NCI-H2081 (cell line): ENCODE data around the gene ME2.
"Not testable (repeated sequence)": the region's sequence is repeated elsewhere in the genome, so short reads cannot be mapped to it uniquely, and the experiment has no call there.

Source experiments
- DNase-seq, 2 experiments: peaks; one replicate each; lab custom pipeline; 2025; lab: John Stamatoyannopoulos, UW

ME2 gene

GRCh38 chr18:50861617-50862016, 17.3 kb upstream of the ME2 start:
- DNase-seq, result no peak

GRCh38 chr18:50862401-50862800, 16.5 kb upstream of the ME2 start:
- DNase-seq, result no peak

GRCh38 chr18:50863840-50864375, 15.0 kb upstream of the ME2 start:
- no peak for DNase-seq

- no peak for DNase-seq
These were observed 12.2 kb upstream of the ME2 start for GRCh38 chr18:50866765-50867164.

- peak in 1 of 2 experiments; percentile 2 for DNase-seq
These were observed 9.8 kb upstream of the ME2 start for GRCh38 chr18:50869150-50869549.

GRCh38 chr18:50870138-50870845, 8.6 kb upstream of the ME2 start:
- no peak for DNase-seq

GRCh38 chr18:50871846-50872245, 7.1 kb upstream of the ME2 start:
- no peak for DNase-seq

- no peak for DNase-seq
These were observed 2.9 kb upstream of the ME2 start for GRCh38 chr18:50875966-50876536.

- no peak for DNase-seq
These were observed 1.2 kb upstream of the ME2 start for GRCh38 chr18:50877545-50878265.

- DNase-seq, result peak in 1 of 2 experiments; percentile 42
These were observed 592 bp downstream of the ME2 start for GRCh38 chr18:50879302-50880118.

- DNase-seq, result no peak
These were observed 1.2 kb downstream of the ME2 start for GRCh38 chr18:50880119-50880465.

GRCh38 chr18:50880944-50881343, 2.0 kb downstream of the ME2 start:
- not testable (repeated sequence) for DNase-seq

- no peak for DNase-seq
These were observed 8.0 kb downstream of the ME2 start for GRCh38 chr18:50886929-50887328.

GRCh38 chr18:50895350-50896045, 16.6 kb downstream of the ME2 start:
- no peak for DNase-seq

- no peak for DNase-seq
These were observed 17.2 kb downstream of the ME2 start for GRCh38 chr18:50896093-50896492.

- no peak for DNase-seq
These were observed 20.0 kb downstream of the ME2 start for GRCh38 chr18:50898919-50899318.

- peak in 1 of 2 experiments; percentile 0 for DNase-seq
These were observed 23.9 kb downstream of the ME2 start for GRCh38 chr18:50902797-50903196.

GRCh38 chr18:50906843-50907242, 27.9 kb downstream of the ME2 start:
- no peak for DNase-seq

- DNase-seq, result no peak
These were observed 30.3 kb downstream of the ME2 start for GRCh38 chr18:50909261-50909660.

- DNase-seq, result no peak
These were observed 32.1 kb downstream of the ME2 start for GRCh38 chr18:50911006-50911405.

- DNase-seq, result no peak
These were observed 38.1 kb downstream of the ME2 start for GRCh38 chr18:50917021-50917420.

- no peak for DNase-seq
These were observed 39.2 kb downstream of the ME2 start for GRCh38 chr18:50918153-50918552.
